Stimulated activated CD4-positive, alpha-beta T cell treated with anti-CD3 and anti-CD28 coated beads, Interleukin-1b, Interleukin-23, amount 100 ng/mL, for 4 hours (primary cell): ENCODE measurements around the gene PTPRG.

Experiments
- DNase-seq, 2 donors: peaks; one replicate each; pipeline ENCODE4 v3.0.0-alpha.2; 2020; ENCODE audit warnings: low read depth in 2 of 2

PTPRG gene

GRCh38 chr3:61894988-61895935, 333.9 kb downstream of the PTPRG start:
- no peak for DNase-seq

GRCh38 chr3:61896251-61896650, 334.9 kb downstream of the PTPRG start:
- no peak for DNase-seq

- DNase-seq: no peak
Observed at GRCh38 chr3:61897848-61898247, 336.5 kb downstream of the PTPRG start.

GRCh38 chr3:61899700-61900462, 338.5 kb downstream of the PTPRG start:
- DNase-seq: no peak

GRCh38 chr3:61901496-61901895, 340.1 kb downstream of the PTPRG start:
- no peak for DNase-seq

- DNase-seq: no peak
Observed at GRCh38 chr3:61901986-61902385, 340.6 kb downstream of the PTPRG start.

- no peak for DNase-seq
Observed at GRCh38 chr3:61903074-61903473, 341.7 kb downstream of the PTPRG start.

GRCh38 chr3:61903931-61904657, 342.7 kb downstream of the PTPRG start:
- DNase-seq: no peak

GRCh38 chr3:61907210-61907795, 345.9 kb downstream of the PTPRG start:
- no peak for DNase-seq

- no peak for DNase-seq
Observed at GRCh38 chr3:61908382-61908781, 347.0 kb downstream of the PTPRG start.

GRCh38 chr3:61910732-61911131, 349.4 kb downstream of the PTPRG start:
- DNase-seq: no peak

- no peak for DNase-seq
Observed at GRCh38 chr3:61912158-61912557, 350.8 kb downstream of the PTPRG start.

- DNase-seq: no peak
Observed at GRCh38 chr3:61913701-61914100, 352.3 kb downstream of the PTPRG start.

GRCh38 chr3:61914276-61914675, 352.9 kb downstream of the PTPRG start:
- DNase-seq: no peak

GRCh38 chr3:61915296-61915695, 353.9 kb downstream of the PTPRG start:
- no peak for DNase-seq

- DNase-seq: no peak
Observed at GRCh38 chr3:61919371-61919770, 358.0 kb downstream of the PTPRG start.

- no peak for DNase-seq
Observed at GRCh38 chr3:61922118-61922517, 360.7 kb downstream of the PTPRG start.

GRCh38 chr3:61924090-61924735, 362.8 kb downstream of the PTPRG start:
- no peak for DNase-seq

- no peak for DNase-seq
Observed at GRCh38 chr3:61924991-61925390, 363.6 kb downstream of the PTPRG start.

GRCh38 chr3:61925721-61926120, 364.4 kb downstream of the PTPRG start:
- DNase-seq: no peak

- no peak for DNase-seq
Observed at GRCh38 chr3:61926923-61927322, 365.6 kb downstream of the PTPRG start.
